ENCODE measurements around the gene WRAP73.

DNA sequence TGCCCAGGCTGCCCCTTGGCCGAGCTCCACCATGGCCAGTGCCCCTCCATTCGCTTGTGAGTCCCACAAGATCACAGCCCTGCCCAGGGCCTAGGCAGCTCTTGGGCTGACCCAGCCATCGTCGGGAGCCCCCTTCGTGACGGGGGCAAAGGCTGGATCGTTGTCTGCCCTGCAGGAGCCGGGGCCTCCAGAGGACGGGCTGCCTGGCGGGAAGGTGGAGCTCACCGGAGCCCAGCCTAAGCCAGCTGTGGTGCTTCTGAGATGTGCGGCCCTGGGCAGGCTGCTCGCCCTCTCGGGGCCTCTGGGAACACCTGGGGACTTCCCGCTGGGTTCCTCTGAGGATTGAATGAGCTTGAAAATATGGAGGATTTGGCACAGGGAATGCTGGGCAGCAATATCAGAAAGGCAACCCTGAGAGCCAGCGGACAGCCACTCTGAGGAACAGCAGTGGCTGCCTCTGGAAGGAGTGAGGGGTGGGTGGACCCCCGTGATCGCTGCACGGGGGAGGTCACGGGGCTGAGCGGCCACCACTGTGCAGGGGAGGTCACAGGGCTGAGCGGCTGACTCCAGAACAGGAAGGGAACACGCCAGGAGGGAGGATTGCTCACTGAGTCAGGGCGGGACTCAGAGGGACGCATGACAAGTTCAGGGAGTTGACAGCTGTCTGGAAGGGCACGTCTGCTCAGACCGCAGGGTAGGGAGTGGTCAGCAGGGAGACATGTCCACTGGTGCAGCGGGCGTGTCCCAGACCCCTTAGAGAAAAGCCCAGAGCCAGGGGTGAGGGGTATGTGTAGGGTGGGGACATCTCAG lies 21.7 kb upstream of the WRAP73 start:
- TF ChIP-seq POLR2A (IDR thresholded peaks at IDR 0.05; ENCODE audit: low read depth) = no peak
- TF ChIP-seq, protein P1, sequence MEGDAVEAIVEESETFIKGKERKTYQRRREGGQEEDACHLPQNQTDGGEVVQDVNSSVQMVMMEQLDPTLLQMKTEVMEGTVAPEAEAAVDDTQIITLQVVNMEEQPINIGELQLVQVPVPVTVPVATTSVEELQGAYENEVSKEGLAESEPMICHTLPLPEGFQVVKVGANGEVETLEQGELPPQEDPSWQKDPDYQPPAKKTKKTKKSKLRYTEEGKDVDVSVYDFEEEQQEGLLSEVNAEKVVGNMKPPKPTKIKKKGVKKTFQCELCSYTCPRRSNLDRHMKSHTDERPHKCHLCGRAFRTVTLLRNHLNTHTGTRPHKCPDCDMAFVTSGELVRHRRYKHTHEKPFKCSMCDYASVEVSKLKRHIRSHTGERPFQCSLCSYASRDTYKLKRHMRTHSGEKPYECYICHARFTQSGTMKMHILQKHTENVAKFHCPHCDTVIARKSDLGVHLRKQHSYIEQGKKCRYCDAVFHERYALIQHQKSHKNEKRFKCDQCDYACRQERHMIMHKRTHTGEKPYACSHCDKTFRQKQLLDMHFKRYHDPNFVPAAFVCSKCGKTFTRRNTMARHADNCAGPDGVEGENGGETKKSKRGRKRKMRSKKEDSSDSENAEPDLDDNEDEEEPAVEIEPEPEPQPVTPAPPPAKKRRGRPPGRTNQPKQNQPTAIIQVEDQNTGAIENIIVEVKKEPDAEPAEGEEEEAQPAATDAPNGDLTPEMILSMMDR (IDR thresholded peaks at IDR 0.05) = no peak
- no peak for TF ChIP-seq POLR2AphosphoS5 (IDR thresholded peaks at IDR 0.05)
